C4-2B (cell line): ENCODE results near the gene BHMT2.

Experiments used
- CTCF ChIP-seq: fragments of 450-650 bp; conservative IDR thresholded peaks from 2 replicates; pipeline ENCODE4 v1.5.1; 2017; ENCODE audit warnings: mild to moderate bottlenecking
- ZFX ChIP-seq: fragments of 450-650 bp; IDR thresholded peaks from 2 replicates; pipeline ENCODE4 v1.6.1; 2017

GRCh38 chr5:79042188-79042587, 27.4 kb upstream of the BHMT2 start:
- TF ChIP-seq CTCF: no peak
- TF ChIP-seq ZFX: no peak
